NCI-H524 (cell line): Measurements from ENCODE around the gene ZC2HC1B.
A peak's percentile ranks its signal among the peaks of the same experiment; 100 is the strongest.

Experiments
- DNase-seq, 2 experiments: peaks; one replicate each; lab custom pipeline; 2025; lab: John Stamatoyannopoulos, UW

ZC2HC1B gene

GRCh38 chr6:143934331-143934730, 70.1 kb downstream of the ZC2HC1B start:
- no peak for DNase-seq

GRCh38 chr6:143934867-143935266, 70.6 kb downstream of the ZC2HC1B start:
- DNase-seq, result no peak

GRCh38 chr6:143936347-143936746, 72.1 kb downstream of the ZC2HC1B start:
- DNase-seq, result no peak

GRCh38 chr6:143936778-143937667, 72.7 kb downstream of the ZC2HC1B start:
- no peak for DNase-seq

GRCh38 chr6:143937668-143937970, 73.3 kb downstream of the ZC2HC1B start:
- peak in 1 of 2 experiments; percentile 21 for DNase-seq

- DNase-seq, result peak in 1 of 2 experiments; percentile 22
These were observed 75.1 kb downstream of the ZC2HC1B start for GRCh38 chr6:143939364-143939763.

GRCh38 chr6:143940011-143940597, 75.8 kb downstream of the ZC2HC1B start:
- peak; percentile 38 to 73 for DNase-seq

GRCh38 chr6:143941852-143942627, 77.8 kb downstream of the ZC2HC1B start:
- DNase-seq, result peak; percentile 75 to 88

- no peak for DNase-seq
These were observed 83.9 kb downstream of the ZC2HC1B start for GRCh38 chr6:143948208-143948607.

- DNase-seq, result no peak
These were observed 85.3 kb downstream of the ZC2HC1B start for GRCh38 chr6:143949535-143949934.

- DNase-seq, result no peak
These were observed 85.7 kb downstream of the ZC2HC1B start for GRCh38 chr6:143949962-143950361.

- no peak for DNase-seq
These were observed 86.6 kb downstream of the ZC2HC1B start for GRCh38 chr6:143950875-143951274.

- DNase-seq, result no peak
These were observed 87.9 kb downstream of the ZC2HC1B start for GRCh38 chr6:143952060-143952778.

- DNase-seq, result no peak
These were observed 88.8 kb downstream of the ZC2HC1B start for GRCh38 chr6:143952947-143953701.

- no peak for DNase-seq
These were observed 89.6 kb downstream of the ZC2HC1B start for GRCh38 chr6:143953922-143954321.

- no peak for DNase-seq
These were observed 91.7 kb downstream of the ZC2HC1B start for GRCh38 chr6:143955971-143956370.

- DNase-seq, result no peak
These were observed 93.5 kb downstream of the ZC2HC1B start for GRCh38 chr6:143957679-143958274.

GRCh38 chr6:143958839-143959399, 94.6 kb downstream of the ZC2HC1B start:
- DNase-seq, result no peak

- DNase-seq, result peak in 1 of 2 experiments; percentile 50
These were observed 95.7 kb downstream of the ZC2HC1B start for GRCh38 chr6:143959927-143960326.

- no peak for DNase-seq
These were observed 96.8 kb downstream of the ZC2HC1B start for GRCh38 chr6:143961066-143961465.
